ENCODE measurements around the gene FBXW2.

The FBXW2 gene

GRCh38 chr9:120778758-120779157 is 14.5 kb downstream of the FBXW2 start:
- no peak for TF ChIP-seq CTCF (IDR thresholded peaks at IDR 0.05; ENCODE audit: low read depth, low read length)
- DNase-seq (ENCODE audit: extremely low read depth, low read depth): no peak

- no peak for TF ChIP-seq CTCF (IDR thresholded peaks at IDR 0.05; ENCODE audit: low read depth, low read length)
- DNase-seq (ENCODE audit: extremely low read depth, low read depth): no peak
Measured at GRCh38 chr9:120777229-120777628, 16.0 kb downstream of the FBXW2 start.

- no peak for DNase-seq (ENCODE audit: extremely low read depth, low read depth)
- TF ChIP-seq CTCF (IDR thresholded peaks at IDR 0.05; ENCODE audit: low read depth, low read length): no peak
Measured at GRCh38 chr9:120776788-120777187, 16.4 kb downstream of the FBXW2 start.

GRCh38 chr9:120775859-120776258 is 17.4 kb downstream of the FBXW2 start:
- DNase-seq (ENCODE audit: extremely low read depth, low read depth): no peak

GRCh38 chr9:120774719-120775118 is 18.5 kb downstream of the FBXW2 start:
- no peak for DNase-seq (ENCODE audit: extremely low read depth, low read depth)

More at GRCh38 chr9:120775859-120776258, 17.4 kb downstream of the FBXW2 start:
- no peak for TF ChIP-seq CTCF (IDR thresholded peaks at IDR 0.05; ENCODE audit: low read depth, low read length)

GRCh38 chr9:120773256-120773655 is 20.0 kb downstream of the FBXW2 start:
- DNase-seq (ENCODE audit: extremely low read depth, low read depth): no peak
- TF ChIP-seq CTCF (IDR thresholded peaks at IDR 0.05; ENCODE audit: low read depth, low read length): no peak

More at GRCh38 chr9:120774719-120775118, 18.5 kb downstream of the FBXW2 start:
- TF ChIP-seq CTCF (IDR thresholded peaks at IDR 0.05; ENCODE audit: low read depth, low read length): no peak

GRCh38 chr9:120770931-120771330 is 22.3 kb downstream of the FBXW2 start:
- no peak for DNase-seq (ENCODE audit: extremely low read depth, low read depth)

More at GRCh38 chr9:120770931-120771330, 22.3 kb downstream of the FBXW2 start:
- no peak for TF ChIP-seq CTCF (IDR thresholded peaks at IDR 0.05; ENCODE audit: low read depth, low read length)

Data from AG09319 (cell line).